H1 (cell line): ENCODE results near the gene NEURL4. TPM values are rescaled to one million over a fixed set of nuclear protein-coding genes. Genes with fewer than 3 reads are reported as not detected.

Experiments
- CTCF ChIP-seq, 3 experiments: IDR thresholded peaks; 1 replicate in 2 of 3; 2 replicates in 1 of 3; pipeline versions ENCODE4 v1.5.1 to v1.6.1; 2011; ENCODE audit warnings: low read length in 3 of 3, mild to moderate bottlenecking in 3 of 3, inconsistent platforms in 2 of 3, low read depth in 1 of 3, moderate library complexity in 1 of 3; ENCODE audit not compliant: insufficient read depth in 1 of 3; ENCODE audit errors: control extremely low read depth in 1 of 3
- EZH2 ChIP-seq: fragments of 200-600 bp; sonication (generic); IDR thresholded peaks from 2 replicates; pipeline ENCODE4 v1.7.1; 2012; ENCODE audit warnings: low read depth, mild to moderate bottlenecking, moderate library complexity, low read length, inconsistent platforms; ENCODE audit not compliant: severe bottlenecking
- POLR2AphosphoS5 ChIP-seq: IDR thresholded peaks from 2 replicates; pipeline ENCODE4 v1.6.1; 2011; ENCODE audit warnings: low read depth, low read length
- SAP30 ChIP-seq: fragments of 300-600 bp; sonication (generic); IDR thresholded peaks from 2 replicates; pipeline ENCODE4 v1.7.1; 2012; ENCODE audit warnings: low read length, moderate library complexity, mild to moderate bottlenecking, inconsistent platforms; ENCODE audit not compliant: insufficient read depth, insufficient replicate concordance
- SP2 ChIP-seq: IDR thresholded peaks from 2 replicates; pipeline ENCODE4 v1.6.1; 2012; ENCODE audit warnings: mild to moderate bottlenecking, low read length, inconsistent platforms
- SRF ChIP-seq: IDR thresholded peaks from 2 replicates; pipeline ENCODE4 v1.6.1; 2011; ENCODE audit warnings: mild to moderate bottlenecking, low read depth, low read length, moderate library complexity
- TCF12 ChIP-seq: IDR thresholded peaks from 2 replicates; pipeline ENCODE4 v1.6.1; 2011; ENCODE audit warnings: low read depth, mild to moderate bottlenecking, low read length
- polyA plus RNA-seq, 7 experiments: library from polyadenylated mRNA; depleted of rRNA in 3 of 7; stranded (reverse) in 5 of 7; unstranded in 2 of 7; fragments of >200 nt in 5 of 7; fragments of 200-250 nt in 2 of 7; gene quantifications; 1 replicate in 5 of 7; 2 replicates in 1 of 7; 4 replicates in 1 of 7; pipeline versions ENCODE4 v1.2.1 to v1.2.3, GENCODE V29; 2011 to 2013; ENCODE audit warnings: missing spikeins in 2 of 7, mixed read lengths in 2 of 7
- total RNA-seq: library from RNA; stranded (reverse); fragmentation: NEBNext Ultra II Directional; extraction: Animal tissue kit (Norgen Biotek cat#: 25700); gene quantifications from 2 replicates; pipeline ENCODE4 v1.2.1, GENCODE V29; 2021

NEURL4 gene
- total and polyA plus RNA-seq, 2 of the 8 experiments (the other 6 are each of a cell fraction or from before 2014, with no cell fraction given) = 29.6 to 46.8 TPM

DNA sequence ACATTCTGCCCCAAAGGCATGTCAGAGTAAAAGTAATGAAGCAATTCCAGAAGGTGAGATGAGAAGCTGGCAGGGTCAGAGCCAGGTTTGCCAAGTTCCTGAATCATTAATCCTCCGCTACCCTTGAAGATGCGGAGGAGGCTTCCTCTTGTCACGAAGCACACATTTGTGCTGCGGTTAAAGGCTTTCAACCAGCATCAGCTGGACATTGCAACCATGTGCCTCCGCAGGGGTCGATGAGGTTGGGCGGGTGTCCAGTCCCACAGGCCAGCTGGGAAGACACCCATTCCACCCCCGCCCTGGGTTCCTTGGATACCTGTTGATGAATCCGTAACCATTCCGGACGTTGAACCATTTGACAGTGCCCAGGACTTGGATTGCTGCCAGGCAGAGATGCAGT lies 36.0 kb downstream of the NEURL4 start (continued):
- TF ChIP-seq SRF = no peak
- TF ChIP-seq POLR2AphosphoS5 = no peak
- TF ChIP-seq SAP30 = no peak
- TF ChIP-seq CTCF (IDR thresholded peaks at IDR 0.05; ENCODE audit: control extremely low read depth in 1 of 3, insufficient read depth in 1 of 3, low read depth in 1 of 3, low read length in 3 of 3) = no peak
- TF ChIP-seq EZH2 = no peak
- TF ChIP-seq SP2 = no peak
- TF ChIP-seq TCF12 = no peak
